Stimulated activated CD8-positive, alpha-beta memory T cell treated with anti-CD3 and anti-CD28 coated beads, Interleukin-4, amount 100 ng/mL, for 48 hours (primary cell): Measurements from ENCODE around the gene COG2.
"Not testable (repeated sequence)": the region's sequence is repeated elsewhere in the genome, so short reads cannot be mapped to it uniquely, and the experiment has no call there.

ENCODE experiments used
- DNase-seq: peaks from one replicate; pipeline ENCODE4 v3.0.0-alpha.2; 2020

The COG2 gene

GRCh38 chr1:230702934-230703678 lies 60.8 kb downstream of the COG2 start:
- DNase-seq: no peak

DNA sequence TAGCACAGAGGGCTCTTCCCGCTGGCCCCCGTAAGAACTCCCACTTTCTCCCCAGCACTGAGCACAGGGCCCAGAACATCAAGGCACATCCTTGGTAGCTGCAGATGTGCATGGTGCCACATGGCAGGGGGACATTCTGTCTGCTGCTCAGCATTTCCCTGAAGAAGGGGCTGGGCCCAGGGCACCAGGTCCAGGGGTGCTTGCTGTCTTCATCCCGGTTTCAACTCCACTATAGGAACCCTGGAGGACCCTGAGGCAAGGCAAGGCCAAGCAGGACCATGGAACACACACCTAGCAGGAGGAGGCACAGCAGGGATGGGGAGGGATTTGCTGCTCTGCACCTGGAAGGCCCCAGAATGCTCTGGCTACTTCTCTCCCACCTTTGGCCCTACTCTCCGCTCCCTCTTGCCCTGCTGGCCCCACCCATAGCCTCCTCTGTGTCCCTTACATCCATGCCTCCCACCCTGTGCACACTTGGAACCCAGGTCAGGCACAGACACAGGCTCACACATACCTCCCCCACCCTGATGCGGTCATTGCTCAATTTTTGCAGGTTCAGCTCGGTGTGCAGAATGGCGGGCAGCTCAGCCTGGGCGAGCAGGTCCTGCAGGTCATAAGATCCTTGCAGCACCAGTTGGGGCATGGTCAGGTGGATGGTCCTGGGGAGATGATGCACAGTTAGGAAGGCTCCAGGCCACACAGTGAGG lies 61.6 kb downstream of the COG2 start:
- DNase-seq: no peak

DNA sequence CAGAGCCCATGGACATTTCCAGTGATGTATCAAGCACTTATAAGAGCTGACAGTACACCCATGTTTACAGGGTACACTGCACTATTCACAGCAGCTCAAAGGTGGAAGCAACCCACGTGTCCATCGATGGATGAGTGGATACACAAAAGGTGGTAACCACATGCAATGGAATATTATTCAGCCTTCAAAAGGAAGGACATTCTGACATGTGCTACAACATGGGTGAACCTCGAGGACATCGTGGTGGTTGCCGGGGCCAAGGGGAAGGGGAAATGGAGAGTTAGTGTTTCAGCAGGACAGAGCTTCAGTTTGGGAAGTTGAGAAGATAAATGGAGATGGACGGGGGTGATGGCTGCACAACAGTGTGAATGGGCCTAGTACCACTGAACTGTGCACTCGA lies 62.5 kb downstream of the COG2 start:
- DNase-seq: no peak

- no peak for DNase-seq
Measured at GRCh38 chr1:230705289-230706019, 63.2 kb downstream of the COG2 start.

DNA sequence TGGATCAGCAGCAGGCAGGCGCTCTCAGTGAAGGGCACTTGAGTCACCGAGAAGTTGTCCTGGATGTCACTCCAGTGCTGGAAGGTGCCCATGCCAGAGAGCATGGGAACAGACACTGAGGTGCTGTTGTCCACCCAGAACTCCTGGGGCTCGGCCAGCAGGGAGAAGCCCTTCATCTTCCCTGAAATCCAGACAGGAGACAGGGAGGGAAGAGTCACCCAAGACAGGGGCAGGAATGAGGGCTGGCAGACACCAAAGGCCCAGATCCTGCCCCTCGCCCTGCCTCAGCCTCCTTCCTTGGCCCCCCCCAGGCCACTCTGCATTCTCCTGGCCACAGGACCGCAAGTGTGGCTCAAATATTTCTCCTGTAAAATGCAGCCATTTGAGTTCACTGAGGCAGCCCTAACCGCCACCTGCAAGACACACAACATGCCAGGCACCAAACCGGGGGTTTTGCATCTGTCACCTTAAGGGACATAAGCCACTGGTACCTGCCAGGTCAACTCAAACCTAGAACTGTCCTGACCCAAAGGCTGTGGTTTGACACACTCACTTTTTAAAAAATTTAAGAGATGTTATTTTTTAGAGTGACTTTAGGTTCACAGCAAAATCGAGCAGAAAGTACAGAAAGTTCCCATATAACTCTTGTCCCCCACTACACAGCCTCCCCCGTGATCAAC lies 63.9 kb downstream of the COG2 start:
- no peak for DNase-seq

GRCh38 chr1:230706887-230707731 lies 64.8 kb downstream of the COG2 start:
- DNase-seq: no peak

- no peak for DNase-seq
Measured at GRCh38 chr1:230707732-230708630, 65.7 kb downstream of the COG2 start.

DNA sequence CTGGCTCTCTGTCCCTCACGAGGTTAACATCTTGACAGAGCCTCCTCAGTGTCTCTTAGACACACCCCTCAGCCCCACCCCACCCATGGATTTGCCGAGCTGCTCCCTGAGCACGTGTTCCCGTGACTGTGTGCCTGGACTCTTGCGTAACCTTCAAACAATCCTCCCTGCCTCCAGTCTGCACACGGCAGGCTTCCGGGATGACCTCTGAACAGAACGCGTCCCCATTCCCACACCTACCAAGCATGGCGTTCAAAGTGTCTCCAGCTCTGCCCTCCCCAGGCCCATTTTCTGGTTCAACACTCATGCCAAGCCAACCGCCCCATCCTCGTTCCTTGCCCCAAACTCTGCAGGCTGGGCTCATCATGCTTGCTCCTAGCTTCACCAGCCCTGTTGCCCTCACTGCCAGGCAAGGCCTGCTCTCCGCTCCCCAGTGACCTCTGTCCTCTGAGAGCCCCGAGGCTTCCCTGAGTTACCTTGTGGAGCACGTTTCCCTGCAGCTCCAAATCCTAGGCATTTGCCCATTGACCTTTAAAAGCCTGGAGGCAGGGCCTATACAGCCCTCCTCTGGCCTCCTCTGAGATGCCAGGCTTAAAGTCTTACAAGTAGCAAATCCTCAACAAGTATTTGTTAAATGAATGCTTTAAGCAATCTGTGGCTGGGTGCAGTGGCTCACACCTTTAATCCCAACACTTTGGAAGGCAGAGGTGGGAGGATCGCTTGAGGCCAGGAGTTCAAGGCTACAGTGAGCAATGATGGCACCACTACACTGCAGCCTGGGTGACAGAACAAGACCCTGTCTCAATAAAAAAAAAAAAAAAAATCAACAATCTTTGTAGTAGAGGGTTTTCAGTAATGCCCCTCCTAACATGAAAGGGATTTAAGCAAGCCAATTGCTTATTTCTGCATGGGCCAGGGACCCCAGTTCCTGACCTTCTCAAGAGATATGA lies 66.6 kb downstream of the COG2 start:
- no peak for DNase-seq

- no peak for DNase-seq
Measured at GRCh38 chr1:230709619-230710542, 67.6 kb downstream of the COG2 start.

GRCh38 chr1:230710543-230710904 lies 68.2 kb downstream of the COG2 start:
- DNase-seq: no peak

GRCh38 chr1:230711245-230711644 lies 69.0 kb downstream of the COG2 start:
- no peak for DNase-seq

- DNase-seq: no peak
Measured at GRCh38 chr1:230712470-230712942, 70.2 kb downstream of the COG2 start.

DNA sequence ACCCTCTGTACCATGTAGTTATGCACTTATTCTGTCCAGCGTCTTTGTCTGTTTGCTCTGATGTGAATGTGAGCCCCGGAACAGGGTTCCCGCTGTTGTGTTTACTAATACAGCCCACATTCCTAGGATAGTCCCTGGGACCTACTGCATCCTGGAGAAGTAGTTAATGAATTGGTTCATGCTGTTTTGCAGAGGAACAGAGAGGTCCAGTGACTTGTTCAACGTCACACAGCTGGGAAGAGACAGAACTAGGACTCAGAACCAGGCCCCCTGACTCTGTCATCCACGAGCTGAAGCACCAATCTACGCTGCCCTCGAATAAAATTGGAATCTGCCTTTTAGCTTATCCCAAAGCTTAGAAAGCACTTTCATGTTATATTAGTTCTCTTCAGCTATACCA lies 70.9 kb downstream of the COG2 start:
- DNase-seq: no peak

GRCh38 chr1:230713547-230713914 lies 71.2 kb downstream of the COG2 start:
- no peak for DNase-seq

DNA sequence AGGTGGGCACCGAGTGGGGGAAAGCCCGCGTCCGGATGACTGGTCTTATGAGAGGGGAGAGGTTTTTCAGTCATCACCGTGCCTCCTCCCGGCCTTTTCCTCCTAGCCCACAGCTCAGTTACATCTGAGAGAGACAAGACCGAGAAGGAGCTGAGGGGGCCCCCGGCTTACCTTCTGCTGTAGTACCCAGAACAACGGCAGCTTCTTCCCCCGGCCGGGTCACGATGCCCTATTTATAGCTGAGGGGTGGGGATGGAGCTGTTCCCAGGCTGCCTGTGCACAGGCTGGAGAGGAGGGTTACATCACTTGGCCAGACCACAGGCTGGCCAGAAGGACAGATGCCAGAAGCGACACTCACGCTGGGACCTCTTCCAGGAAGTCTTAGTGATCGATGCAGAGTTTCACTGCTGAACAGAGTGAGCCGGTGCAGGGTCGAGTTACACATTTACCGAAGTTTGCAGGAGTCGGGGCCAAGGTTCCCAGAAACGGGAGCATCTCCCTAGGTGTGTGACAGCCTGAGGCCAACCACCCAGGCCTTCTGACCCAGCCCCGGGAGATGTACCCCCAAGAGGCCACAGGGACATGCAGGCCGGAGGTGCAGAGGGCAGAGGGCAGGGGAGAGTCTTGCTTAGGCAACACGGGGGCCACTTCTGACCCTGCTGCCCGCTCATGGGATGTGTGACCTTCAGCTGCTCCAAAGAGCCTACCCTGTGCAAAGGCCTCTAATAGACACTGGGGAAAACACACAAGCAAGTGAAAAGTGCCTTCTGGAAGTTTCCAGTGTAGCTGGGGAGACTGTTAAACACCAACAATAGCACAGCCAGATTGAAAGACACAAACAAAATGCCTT lies 71.9 kb downstream of the COG2 start, which contains the start of gene AGT:
Gene AGT (minus strand): TSS at position 208 of the 850 bp plus-strand sequence. CDS start 3,299 bp downstream, outside the sequence.
- DNase-seq: no peak

DNA sequence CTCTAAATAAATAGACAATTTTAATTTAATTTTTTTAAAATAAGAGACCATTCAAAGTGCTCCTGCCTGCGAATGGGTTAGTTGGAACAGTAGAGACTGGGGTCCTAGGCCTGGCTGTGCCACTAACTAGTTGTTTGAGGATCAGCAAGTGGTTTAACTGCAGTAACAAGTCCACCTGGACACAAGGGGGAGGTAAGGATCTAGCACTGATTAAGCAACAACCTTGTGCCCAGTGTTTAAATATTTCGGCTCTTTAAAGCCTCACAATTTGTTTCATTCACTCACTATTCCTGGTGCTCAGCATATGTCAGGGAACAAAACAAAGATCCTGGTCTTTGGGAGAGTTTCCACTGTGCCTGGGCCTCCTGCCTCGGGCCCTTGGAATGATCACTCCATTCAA lies 73.2 kb downstream of the COG2 start:
- DNase-seq: no peak

GRCh38 chr1:230716453-230716852 lies 74.2 kb downstream of the COG2 start:
- not testable (repeated sequence) for DNase-seq

GRCh38 chr1:230717251-230717650 lies 75.0 kb downstream of the COG2 start:
- DNase-seq: no peak
